Right ventricle myocardium superior (tissue), 1 donor: ENCODE data around the gene MBNL1. TPM values are rescaled to one million over a fixed set of nuclear protein-coding genes. Genes with fewer than 3 reads are reported as not detected.

Source experiments
- ATAC-seq: fragments of 200-7000 bp; cut with Tn5 transposase; one replicate; pipeline ENCODE4 v1.9.1; 2020; ENCODE audit warnings: mild to moderate bottlenecking; ENCODE audit not compliant: poor library complexity
- DNase-seq: peaks from one replicate; pipeline ENCODE4 v3.0.0-alpha.2; 2020
- intact Hi-C: fragments of 100-400 bp; cut with DNase I; formaldehyde crosslinking; loops from one replicate; pipeline ENCODE4 v1.11.2; 2022
- long read RNA-seq: library from polyadenylated mRNA; unstranded; transcript quantifications from one replicate; pipeline ENCODE4 v2.0.0, GENCODE V29; 2021
- total RNA-seq: library from RNA; stranded (reverse); fragmentation: NEBNext Ultra II Directional; extraction: Animal tissue kit (Norgen Biotek cat#: 25700); gene quantifications from one replicate; pipeline ENCODE4 v1.2.1, GENCODE V29; 2021
- donor health status: DM: no; HTN: yes; CAD: no; lungs with severe emphysema.

Gene MBNL1
- 182 TPM for total RNA-seq
- long read RNA-seq, full-length matches to known transcripts, result 22 of 100 reads
- long read RNA-seq, partial matches to known transcripts, result 31 of 100 reads
- long read RNA-seq, other reads (novel, unspliced or antisense), result 47 of 100 reads

- ATAC-seq (peak; percentile 81), DNase-seq (peak; percentile 88)
- intact Hi-C loops, result no loop called here
These were observed at the start of gene MBNL1 for GRCh38 chr3:152268555-152269055. TSS of gene MBNL1 (plus strand) at chr3:152268929. CDS start at chr3:152300194, 31,265 bp downstream.

GRCh38 chr3:152219216-152219615, 49.5 kb upstream of the MBNL1 start:
- intact Hi-C loops, result no loop called here
- ATAC-seq, result no peak
- DNase-seq, result no peak

GRCh38 chr3:152219769-152220255, 48.9 kb upstream of the MBNL1 start:
- intact Hi-C loops, result no loop called here
- DNase-seq (no peak), ATAC-seq (no peak)

- DNase-seq (no peak), ATAC-seq (peak; percentile 77)
- intact Hi-C loops, result no loop called here
These were observed 46.4 kb upstream of the MBNL1 start for GRCh38 chr3:152222327-152222726.

- intact Hi-C loops, result no loop called here
- ATAC-seq (no peak), DNase-seq (no peak)
These were observed 43.5 kb upstream of the MBNL1 start for GRCh38 chr3:152225201-152225600.

- ATAC-seq (no peak), DNase-seq (no peak)
- intact Hi-C loops, result no loop called here
These were observed 42.6 kb upstream of the MBNL1 start for GRCh38 chr3:152226176-152226575.

GRCh38 chr3:152227027-152227426, 41.7 kb upstream of the MBNL1 start:
- intact Hi-C loops, result no loop called here
- ATAC-seq, result no peak
- no peak for DNase-seq

- ATAC-seq (peak; percentile 83), DNase-seq (no peak)
- intact Hi-C loops, result no loop called here
These were observed 39.0 kb upstream of the MBNL1 start for GRCh38 chr3:152229692-152230091.

GRCh38 chr3:152230370-152230769, 38.4 kb upstream of the MBNL1 start:
- intact Hi-C loops, result no loop called here
- DNase-seq (no peak), ATAC-seq (no peak)

GRCh38 chr3:152232001-152232400, 36.7 kb upstream of the MBNL1 start:
- ATAC-seq, result no peak

GRCh38 chr3:152232679-152233078, 36.0 kb upstream of the MBNL1 start:
- ATAC-seq (no peak), DNase-seq (no peak)
- intact Hi-C loops, result no loop called here

More at GRCh38 chr3:152232001-152232400, 36.7 kb upstream of the MBNL1 start:
- no peak for DNase-seq
- intact Hi-C loops, result no loop called here

GRCh38 chr3:152234657-152235375, 33.9 kb upstream of the MBNL1 start:
- DNase-seq, result no peak
- ATAC-seq, result no peak
- intact Hi-C loops, result no loop called here

- intact Hi-C loops, result no loop called here
- DNase-seq (no peak), ATAC-seq (no peak)
These were observed 32.9 kb upstream of the MBNL1 start for GRCh38 chr3:152235709-152236298.

GRCh38 chr3:152236716-152237115, 32.0 kb upstream of the MBNL1 start:
- intact Hi-C loops, result no loop called here
- ATAC-seq (no peak), DNase-seq (no peak)

GRCh38 chr3:152241142-152242017, 27.3 kb upstream of the MBNL1 start:
- ATAC-seq, result no peak
- no peak for DNase-seq
- intact Hi-C loops, result no loop called here

- DNase-seq, result no peak
- no peak for ATAC-seq
- intact Hi-C loops, result no loop called here
These were observed 25.4 kb upstream of the MBNL1 start for GRCh38 chr3:152243301-152243711.

- intact Hi-C loops, result no loop called here
- DNase-seq (no peak), ATAC-seq (peak; percentile 39)
These were observed 24.8 kb upstream of the MBNL1 start for GRCh38 chr3:152243721-152244516.

GRCh38 chr3:152244517-152244888, 24.2 kb upstream of the MBNL1 start:
- no peak for ATAC-seq

More at GRCh38 chr3:152244517-152244888, 24.2 kb upstream of the MBNL1 start:
- no peak for DNase-seq
- intact Hi-C loops, result no loop called here
